MM.1S (cell line): ENCODE measurements around the gene GLCE.

Experiments used
- DNase-seq: peaks from one replicate; pipeline ENCODE4 v3.0.0-alpha.2; 2015
- H2AFZ ChIP-seq: fragments of 300-600 bp; sonication (generic); 2 replicates; pipeline ENCODE4 v1.6.0; 2016; ENCODE audit warnings: antibody characterized with exemption, low read length
- H3F3A ChIP-seq: fragments of 300-600 bp; sonication (generic); 2 replicates; pipeline ENCODE4 v1.6.1; 2016; ENCODE audit warnings: mild to moderate bottlenecking, antibody characterized with exemption, low read length, moderate library complexity, mixed read lengths; ENCODE audit not compliant: insufficient read depth
- H3K27ac ChIP-seq: fragments of 300-600 bp; sonication (generic); 2 replicates; pipeline ENCODE4 v1.5.1; 2016; ENCODE audit warnings: mild to moderate bottlenecking, low read length
- H3K27me3 ChIP-seq: fragments of 300-600 bp; sonication (generic); replicated peaks from 2 replicates; pipeline ENCODE4 v1.6.0; 2016; ENCODE audit warnings: low read length; ENCODE audit not compliant: insufficient read depth
- H3K36me3 ChIP-seq: fragments of 300-600 bp; sonication (generic); replicated peaks from 2 replicates; pipeline ENCODE4 v1.6.1; 2016; ENCODE audit warnings: mild to moderate bottlenecking, low read length, mixed read lengths; ENCODE audit not compliant: insufficient read depth
- H3K4me1 ChIP-seq: fragments of 300-600 bp; sonication (generic); 2 replicates; pipeline ENCODE4 v1.6.1; 2016; ENCODE audit warnings: low read length, mixed read lengths
- H3K4me2 ChIP-seq: fragments of 300-600 bp; sonication (generic); 2 replicates; pipeline ENCODE4 v1.6.0; 2016; ENCODE audit warnings: low read depth, low read length
- H3K4me3 ChIP-seq: fragments of 300-600 bp; sonication (generic); 2 replicates; pipeline ENCODE4 v1.5.1; 2016; ENCODE audit warnings: low read length, mixed read lengths
- H3K79me2 ChIP-seq: fragments of 300-600 bp; sonication (generic); 2 replicates; pipeline ENCODE4 v1.6.1; 2016; ENCODE audit warnings: mixed run types, low read length, mixed read lengths
- H3K9ac ChIP-seq: fragments of 300-600 bp; sonication (generic); 2 replicates; pipeline ENCODE4 v1.6.1; 2016; ENCODE audit warnings: low read length, mixed read lengths
- H3K9me2 ChIP-seq: fragments of 300-600 bp; sonication (generic); replicated peaks from 2 replicates; pipeline ENCODE4 v1.6.1; 2016; ENCODE audit warnings: mild to moderate bottlenecking, low read length, mixed read lengths; ENCODE audit not compliant: insufficient read depth
- H3K9me3 ChIP-seq: fragments of 300-600 bp; sonication (generic); replicated peaks from 2 replicates; pipeline ENCODE4 v1.6.1; 2016; ENCODE audit warnings: mild to moderate bottlenecking, low read length, mixed read lengths; ENCODE audit not compliant: insufficient read depth
- H4K20me1 ChIP-seq: fragments of 300-600 bp; sonication (generic); 2 replicates; pipeline ENCODE4 v1.6.1; 2016; ENCODE audit warnings: mild to moderate bottlenecking, low read length, moderate library complexity, mixed read lengths; ENCODE audit not compliant: insufficient read depth
- CTCF ChIP-seq: fragments of 300-600 bp; sonication (generic); IDR thresholded peaks from 2 replicates; pipeline ENCODE4 v1.5.1; 2016; ENCODE audit warnings: antibody characterized with exemption, low read length, mixed read lengths
- EZH2 ChIP-seq: fragments of 300-600 bp; sonication (generic); optimal IDR thresholded peaks from 2 replicates; pipeline ENCODE3; 2017; ENCODE audit warnings: low read depth, mild to moderate bottlenecking, antibody characterized with exemption, low read length, mixed read lengths
- EZH2phosphoT487 ChIP-seq: fragments of 300-600 bp; sonication (generic); IDR thresholded peaks from 2 replicates; pipeline ENCODE4 v1.6.1; 2018; ENCODE audit warnings: antibody characterized with exemption, low read length

The GLCE gene

GRCh38 chr15:69116391-69116790 is 44.0 kb upstream of the GLCE start:
- Histone ChIP-seq H3K4me2 (no peak overlapping the region), H3K9me2 (no peaks in the 10 kb centered on the region), H3F3A (no peaks in the 10 kb centered on the region), H4K20me1 (no peaks in the 10 kb centered on the region), H3K9me3 (no peaks in the 10 kb centered on the region), H3K79me2 (no peaks in the 10 kb centered on the region), H3K4me3 (no peak overlapping the region), H3K27ac (no peak overlapping the region), H3K36me3 (no peaks in the 10 kb centered on the region), H3K9ac (no peak overlapping the region), H3K27me3 (no peaks in the 10 kb centered on the region), H2AFZ (no peak overlapping the region), H3K4me1 (no peaks in the 10 kb centered on the region)
- no peak for DNase-seq
- no peak for TF ChIP-seq CTCF
- no peak for TF ChIP-seq EZH2phosphoT487
- no peak for TF ChIP-seq EZH2

DNA sequence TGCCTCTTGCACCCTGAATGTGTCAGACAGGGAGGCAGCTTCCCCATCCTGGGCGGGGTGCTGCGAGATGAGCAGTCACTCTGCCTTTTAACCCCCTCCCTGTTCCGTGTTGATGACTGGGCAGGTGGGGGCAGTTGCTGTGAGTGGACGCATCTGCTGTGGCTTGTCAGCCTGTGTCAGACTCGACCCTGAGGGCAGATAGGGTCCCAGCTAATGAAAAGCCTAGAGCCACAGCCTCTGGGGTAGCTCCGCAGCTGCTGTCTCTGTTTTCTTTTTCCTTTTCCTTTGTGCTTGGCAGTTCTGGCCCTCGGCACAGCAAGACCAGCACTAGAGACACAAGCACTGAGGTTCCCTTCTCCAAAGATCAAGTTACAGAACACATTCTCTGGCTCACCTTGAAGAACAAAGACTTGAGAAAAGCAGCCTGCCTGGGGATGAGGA is 43.0 kb upstream of the GLCE start:
- Histone ChIP-seq H3K9me3 (no peaks in the 10 kb centered on the region), H3K27me3 (no peaks in the 10 kb centered on the region), H2AFZ (no peak overlapping the region), H3F3A (no peaks in the 10 kb centered on the region), H3K79me2 (no peaks in the 10 kb centered on the region), H3K4me1 (no peaks in the 10 kb centered on the region), H3K4me2 (no peak overlapping the region), H3K9me2 (no peaks in the 10 kb centered on the region), H3K4me3 (no peak overlapping the region), H3K9ac (no peak overlapping the region), H3K27ac (no peak overlapping the region), H3K36me3 (no peaks in the 10 kb centered on the region), H4K20me1 (no peaks in the 10 kb centered on the region)
- TF ChIP-seq EZH2 (no peak), CTCF (no peak), EZH2phosphoT487 (no peak)
- no peak for DNase-seq

- H3K79me2 ChIP-seq = no peaks in the 10 kb centered on the region
- no peaks in the 10 kb centered on the region for H4K20me1 ChIP-seq
- no peaks in the 10 kb centered on the region for H3K9me3 ChIP-seq
- no peaks in the 10 kb centered on the region for H3K27me3 ChIP-seq
- H3K4me1 ChIP-seq = no peaks in the 10 kb centered on the region
- H3F3A ChIP-seq = no peaks in the 10 kb centered on the region
- 0 out of 2 replicates have a peak overlapping the region, but pooled peaks have one; percentile 1 for H2AFZ ChIP-seq
- H3K4me2 ChIP-seq = no peak overlapping the region
- no peak for DNase-seq
- H3K9ac ChIP-seq = no peak overlapping the region
- H3K27ac ChIP-seq = no peak overlapping the region
- no peak overlapping the region for H3K4me3 ChIP-seq
- no peak for TF ChIP-seq CTCF
- TF ChIP-seq EZH2 = no peak
- TF ChIP-seq EZH2phosphoT487 = no peak
- no peaks in the 10 kb centered on the region for H3K36me3 ChIP-seq
- H3K9me2 ChIP-seq = no peaks in the 10 kb centered on the region
Observed at GRCh38 chr15:69118089-69118488, 42.3 kb upstream of the GLCE start.

DNA sequence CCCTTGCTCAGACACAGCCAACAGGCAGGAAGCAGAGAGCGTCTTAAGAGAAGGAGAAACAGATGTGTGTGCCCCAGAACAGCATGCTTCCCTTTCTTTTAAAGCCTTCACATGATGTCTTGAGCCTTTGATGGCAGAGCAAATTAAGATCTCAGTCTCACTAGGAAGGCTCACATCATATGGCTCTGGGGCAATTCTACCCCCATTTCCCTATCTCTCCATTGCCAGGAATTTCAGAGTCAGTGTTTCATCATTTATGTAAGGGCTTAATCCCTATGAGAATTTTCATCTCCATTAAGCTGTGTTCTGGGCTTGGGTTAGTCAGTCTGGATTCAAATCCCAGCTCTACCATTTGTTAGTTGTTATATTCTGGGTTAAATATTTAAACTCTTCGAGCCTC is 41.4 kb upstream of the GLCE start:
- H3K4me1 ChIP-seq = no peaks in the 10 kb centered on the region
- no peak for DNase-seq
- no peaks in the 10 kb centered on the region for H3K27me3 ChIP-seq
- H3K9ac ChIP-seq = no peak overlapping the region
- no peak overlapping the region for H3K4me3 ChIP-seq
- no peak overlapping the region for H3K4me2 ChIP-seq
- no peaks in the 10 kb centered on the region for H4K20me1 ChIP-seq
- H3K9me2 ChIP-seq = no peaks in the 10 kb centered on the region
- no peaks in the 10 kb centered on the region for H3F3A ChIP-seq
- no peak overlapping the region for H2AFZ ChIP-seq
- no peak for TF ChIP-seq EZH2phosphoT487
- no peak for TF ChIP-seq CTCF
- TF ChIP-seq EZH2 = no peak
- H3K27ac ChIP-seq = no peak overlapping the region
- no peaks in the 10 kb centered on the region for H3K79me2 ChIP-seq
- H3K9me3 ChIP-seq = no peaks in the 10 kb centered on the region
- H3K36me3 ChIP-seq = no peaks in the 10 kb centered on the region
